ENCODE measurements around the gene ZNF618. TPM values are rescaled to one million over a fixed set of nuclear protein-coding genes. Genes with fewer than 3 reads are reported as not detected.

ZNF618 gene
- total RNA-seq, 1 donor, result 13.6 TPM

DNA sequence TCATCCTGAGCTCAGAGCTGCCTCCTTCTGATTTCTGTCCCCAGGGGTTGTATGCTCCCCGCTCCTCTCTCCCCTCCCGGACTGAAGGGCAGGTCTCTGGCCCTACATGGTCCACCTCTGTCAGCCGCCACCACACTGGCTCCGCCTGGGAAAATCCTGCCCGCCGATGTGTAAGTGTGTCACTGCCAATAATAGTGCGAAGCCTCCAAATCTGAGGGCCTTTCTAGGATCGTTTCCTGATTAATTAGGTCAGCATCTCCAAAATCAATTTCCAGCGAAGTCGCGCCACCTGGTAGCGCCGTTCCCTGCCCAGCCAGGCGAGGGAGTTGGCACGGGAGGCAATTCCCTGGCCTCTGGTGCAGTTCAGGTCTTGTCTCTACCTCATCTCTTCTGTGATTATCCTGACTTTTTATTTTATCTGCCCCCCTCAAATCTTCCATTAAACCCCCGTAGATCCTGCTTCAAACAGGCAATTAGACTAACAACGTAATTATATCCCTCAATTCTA lies 73.5 kb downstream of the ZNF618 start:
- H3K4me3 ChIP-seq (ENCODE audit: low read depth, low read length), result no peak overlapping the region
- TF ChIP-seq, protein P1, sequence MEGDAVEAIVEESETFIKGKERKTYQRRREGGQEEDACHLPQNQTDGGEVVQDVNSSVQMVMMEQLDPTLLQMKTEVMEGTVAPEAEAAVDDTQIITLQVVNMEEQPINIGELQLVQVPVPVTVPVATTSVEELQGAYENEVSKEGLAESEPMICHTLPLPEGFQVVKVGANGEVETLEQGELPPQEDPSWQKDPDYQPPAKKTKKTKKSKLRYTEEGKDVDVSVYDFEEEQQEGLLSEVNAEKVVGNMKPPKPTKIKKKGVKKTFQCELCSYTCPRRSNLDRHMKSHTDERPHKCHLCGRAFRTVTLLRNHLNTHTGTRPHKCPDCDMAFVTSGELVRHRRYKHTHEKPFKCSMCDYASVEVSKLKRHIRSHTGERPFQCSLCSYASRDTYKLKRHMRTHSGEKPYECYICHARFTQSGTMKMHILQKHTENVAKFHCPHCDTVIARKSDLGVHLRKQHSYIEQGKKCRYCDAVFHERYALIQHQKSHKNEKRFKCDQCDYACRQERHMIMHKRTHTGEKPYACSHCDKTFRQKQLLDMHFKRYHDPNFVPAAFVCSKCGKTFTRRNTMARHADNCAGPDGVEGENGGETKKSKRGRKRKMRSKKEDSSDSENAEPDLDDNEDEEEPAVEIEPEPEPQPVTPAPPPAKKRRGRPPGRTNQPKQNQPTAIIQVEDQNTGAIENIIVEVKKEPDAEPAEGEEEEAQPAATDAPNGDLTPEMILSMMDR (IDR thresholded peaks at IDR 0.05; ENCODE audit: insufficient read depth, low read length), result no peak
- DNase-seq (ENCODE audit: low read depth), result no peak

GRCh38 chr9:113950195-113951031 lies 74.3 kb downstream of the ZNF618 start:
- DNase-seq (ENCODE audit: low read depth), result no peak
- TF ChIP-seq, protein P1 (IDR thresholded peaks at IDR 0.05; ENCODE audit: insufficient read depth, low read length), result no peak
- H3K4me3 ChIP-seq (ENCODE audit: low read depth, low read length), result no peak overlapping the region

DNA sequence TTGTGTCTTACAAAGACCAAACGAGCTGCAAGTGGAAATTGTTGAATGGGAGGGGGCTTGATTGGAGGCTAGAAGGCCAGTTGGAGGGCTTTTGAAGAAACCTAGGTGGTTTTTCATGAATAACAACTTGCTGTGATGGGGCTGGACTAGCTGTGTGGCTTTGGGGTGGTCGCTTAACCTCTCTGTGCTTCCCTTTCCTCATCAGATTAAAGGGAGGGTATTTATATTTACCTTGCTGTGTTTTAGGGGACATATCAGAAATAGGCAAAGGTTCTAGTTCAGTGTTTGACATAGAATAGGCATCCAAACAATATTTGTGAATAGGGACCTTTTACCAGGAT lies 74.9 kb downstream of the ZNF618 start:
- H3K4me3 ChIP-seq (ENCODE audit: low read depth, low read length), result no peak overlapping the region
- DNase-seq (ENCODE audit: low read depth), result no peak
- TF ChIP-seq, protein P1 (IDR thresholded peaks at IDR 0.05; ENCODE audit: insufficient read depth, low read length), result no peak

- no peak overlapping the region for H3K4me3 ChIP-seq (ENCODE audit: low read depth, low read length)
- no peak for DNase-seq (ENCODE audit: low read depth)
- TF ChIP-seq, protein P1 (IDR thresholded peaks at IDR 0.05; ENCODE audit: insufficient read depth, low read length), result no peak
Measured at GRCh38 chr9:113952676-113953075, 76.6 kb downstream of the ZNF618 start.

- DNase-seq (ENCODE audit: low read depth), result peak; percentile 36
- TF ChIP-seq, protein P1 (IDR thresholded peaks at IDR 0.05; ENCODE audit: insufficient read depth, low read length), result no peak
- no peak overlapping the region for H3K4me3 ChIP-seq (ENCODE audit: low read depth, low read length)
Measured at GRCh38 chr9:113953531-113953930, 77.4 kb downstream of the ZNF618 start.

GRCh38 chr9:113954591-113954990 lies 78.5 kb downstream of the ZNF618 start:
- no peak overlapping the region for H3K4me3 ChIP-seq (ENCODE audit: low read depth, low read length)
- TF ChIP-seq, protein P1 (IDR thresholded peaks at IDR 0.05; ENCODE audit: insufficient read depth, low read length), result no peak
- DNase-seq (ENCODE audit: low read depth), result peak; percentile 48

Measured in fibroblast of the aortic adventitia (primary cell).